Esophagus squamous epithelium (tissue), 5 donors: ENCODE measurements around the gene PLPP4. TPM values are rescaled to one million over a fixed set of nuclear protein-coding genes. Genes with fewer than 3 reads are reported as not detected.

Experiments used
- DNase-seq: peaks from one replicate; lab custom pipeline; 2025; lab: John Stamatoyannopoulos, UW
- H3K27ac ChIP-seq, 4 donors: fragments of 200-600 bp; sonication (generic); one replicate each; pipeline ENCODE4 v1.5.1; 2016 to 2019; ENCODE audit warnings: mild to moderate bottlenecking in 1 of 4
- H3K27me3 ChIP-seq, 4 donors: fragments of 200-600 bp; sonication (generic); 1 replicate in 3 of 4; 2 replicates in 1 of 4; pipeline versions ENCODE4 v1.5.1 to v1.6.0; 2017 to 2021; ENCODE audit warnings: antibody characterized with exemption in 1 of 4
- H3K36me3 ChIP-seq, 3 donors: fragments of 200-600 bp; sonication (generic); one replicate each; pipeline ENCODE4 v1.5.1; 2016 to 2019
- H3K4me1 ChIP-seq, 3 donors: fragments of 200-600 bp; sonication (generic); one replicate each; pipeline ENCODE4 v1.5.1; 2017 to 2019
- H3K4me3 ChIP-seq, 4 donors: fragments of 200-600 bp; sonication (generic); 1 replicate in 3 of 4; 2 replicates in 1 of 4; pipeline ENCODE4 v1.5.1; 2016 to 2019; ENCODE audit warnings: mild to moderate bottlenecking in 2 of 4, moderate library complexity in 1 of 4
- H3K9me3 ChIP-seq, 3 donors: fragments of 200-600 bp; sonication (generic); one replicate each; pipeline ENCODE4 v1.5.1; 2016 to 2019
- POLR2A ChIP-seq, 4 donors: fragments of 450-650 bp; IDR thresholded peaks; one replicate each; pipeline ENCODE4 v1.6.1; 2017; ENCODE audit warnings: antibody characterized with exemption in 4 of 4, mild to moderate bottlenecking in 4 of 4, moderate library complexity in 3 of 4
- WGBS, 2 donors: methylation state at CpG; one replicate each; pipeline ENCODE4 v1.1.5; 2018; 5-methylcytosine and 5-hydroxymethylcytosine counted together
- intact Hi-C: fragments of 100-400 bp; cut with DNase I; formaldehyde crosslinking; loops from one replicate; pipeline ENCODE4 v1.15.0; 2022
- total RNA-seq, 4 donors: library from RNA; depleted of rRNA; stranded (reverse); fragments of >200 nt; gene quantifications; one replicate each; pipeline ENCODE4 v1.1.0, GENCODE V29; 2016
- TF ChIP-seq, protein P1 (sequence below), 6 experiments: fragments of 450-650 bp in 4 of 6; fragments of 200-600 bp in 2 of 6; sonication (generic) in 2 of 6; IDR thresholded peaks; one replicate each; pipeline ENCODE4 v1.5.1; 2016 to 2019; ENCODE audit warnings: antibody characterized with exemption in 6 of 6, mild to moderate bottlenecking in 4 of 6, moderate library complexity in 4 of 6
- donor health status: DM: yes; HTN: yes; CAD: no.

PLPP4 gene
- total RNA-seq, 4 donors from 2014 or later = 0.38 to 0.49 TPM; not detected in 2

GRCh38 chr10:120628197-120628596, 171.2 kb downstream of the PLPP4 start:
- Histone ChIP-seq H3K4me3 (no peak overlapping the region), H3K9me3 (no peaks in the 10 kb centered on the region), H3K27me3 (peaks cover 0 to 10% (median 0%) of the 10 kb centered on the region in 4 donors), H3K27ac (no peak overlapping the region), H3K36me3 (no peaks in the 10 kb centered on the region), H3K4me1 (no peaks in the 10 kb centered on the region)
- intact Hi-C loops = no loop called here
- TF ChIP-seq, protein P1, sequence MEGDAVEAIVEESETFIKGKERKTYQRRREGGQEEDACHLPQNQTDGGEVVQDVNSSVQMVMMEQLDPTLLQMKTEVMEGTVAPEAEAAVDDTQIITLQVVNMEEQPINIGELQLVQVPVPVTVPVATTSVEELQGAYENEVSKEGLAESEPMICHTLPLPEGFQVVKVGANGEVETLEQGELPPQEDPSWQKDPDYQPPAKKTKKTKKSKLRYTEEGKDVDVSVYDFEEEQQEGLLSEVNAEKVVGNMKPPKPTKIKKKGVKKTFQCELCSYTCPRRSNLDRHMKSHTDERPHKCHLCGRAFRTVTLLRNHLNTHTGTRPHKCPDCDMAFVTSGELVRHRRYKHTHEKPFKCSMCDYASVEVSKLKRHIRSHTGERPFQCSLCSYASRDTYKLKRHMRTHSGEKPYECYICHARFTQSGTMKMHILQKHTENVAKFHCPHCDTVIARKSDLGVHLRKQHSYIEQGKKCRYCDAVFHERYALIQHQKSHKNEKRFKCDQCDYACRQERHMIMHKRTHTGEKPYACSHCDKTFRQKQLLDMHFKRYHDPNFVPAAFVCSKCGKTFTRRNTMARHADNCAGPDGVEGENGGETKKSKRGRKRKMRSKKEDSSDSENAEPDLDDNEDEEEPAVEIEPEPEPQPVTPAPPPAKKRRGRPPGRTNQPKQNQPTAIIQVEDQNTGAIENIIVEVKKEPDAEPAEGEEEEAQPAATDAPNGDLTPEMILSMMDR (IDR thresholded peaks at IDR 0.05) = no peak
- no peak for TF ChIP-seq POLR2A (IDR thresholded peaks at IDR 0.05)
- no peak for DNase-seq
- WGBS, 2 donors = 60% methylated on average over 1 of the region's 1 CpG; no CpG with 5 or more reads in 1 of the 2 donors

GRCh38 chr10:120630266-120630665, 173.2 kb downstream of the PLPP4 start:
- intact Hi-C loops = no loop called here
- H3K36me3 ChIP-seq = no peaks in the 10 kb centered on the region
- no peaks in the 10 kb centered on the region for H3K9me3 ChIP-seq
- H3K27me3 ChIP-seq = no peaks in the 10 kb centered on the region
- 21 to 42% methylated on average over 1 of the region's 1 CpG for WGBS, 2 donors
- no peak for DNase-seq
- TF ChIP-seq, protein P1 (IDR thresholded peaks at IDR 0.05) = no peak
- TF ChIP-seq POLR2A (IDR thresholded peaks at IDR 0.05) = no peak
- H3K27ac ChIP-seq = no peak overlapping the region
- no peak overlapping the region for H3K4me3 ChIP-seq
- no peaks in the 10 kb centered on the region for H3K4me1 ChIP-seq

DNA sequence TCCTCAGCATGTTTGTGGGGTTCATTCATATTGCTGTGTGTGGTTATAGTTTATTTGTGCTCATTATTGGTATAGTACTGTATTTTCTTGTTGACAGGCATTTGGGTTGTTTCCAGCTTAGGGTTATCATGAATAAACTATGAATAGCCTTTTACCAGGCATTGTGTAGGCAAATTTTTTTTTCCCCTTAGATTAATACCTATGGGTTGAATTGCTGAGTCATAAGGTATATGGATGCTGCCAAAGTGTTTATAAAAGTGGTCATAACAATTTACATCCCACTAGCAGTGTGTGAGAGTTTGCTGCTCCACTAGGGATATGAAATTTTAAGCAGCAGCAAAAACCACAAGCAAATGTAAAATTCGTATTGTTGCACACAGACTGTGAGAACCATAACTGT, 175.0 kb downstream of the PLPP4 start:
- no peaks in the 10 kb centered on the region for H3K27me3 ChIP-seq
- no peaks in the 10 kb centered on the region for H3K4me1 ChIP-seq
- intact Hi-C loops = no loop called here
- no peaks in the 10 kb centered on the region for H3K36me3 ChIP-seq
- no peaks in the 10 kb centered on the region for H3K9me3 ChIP-seq
- H3K4me3 ChIP-seq = no peak overlapping the region
- WGBS, 2 donors = 25 to 50% methylated on average over 1 of the region's 1 CpG
- TF ChIP-seq, protein P1 (IDR thresholded peaks at IDR 0.05) = no peak
- TF ChIP-seq POLR2A (IDR thresholded peaks at IDR 0.05) = no peak
- no peak for DNase-seq
- no peak overlapping the region for H3K27ac ChIP-seq

GRCh38 chr10:120632942-120633341, 175.9 kb downstream of the PLPP4 start:
- no peak for DNase-seq
- Histone ChIP-seq H3K36me3 (no peaks in the 10 kb centered on the region), H3K4me1 (no peaks in the 10 kb centered on the region), H3K9me3 (no peaks in the 10 kb centered on the region), H3K4me3 (no peak overlapping the region), H3K27ac (no peak overlapping the region), H3K27me3 (no peaks in the 10 kb centered on the region)
- TF ChIP-seq, protein P1 (IDR thresholded peaks at IDR 0.05) = no peak
- TF ChIP-seq POLR2A (IDR thresholded peaks at IDR 0.05) = no peak
- 31 to 52% methylated on average over 3 of the region's 3 CpGs for WGBS, 2 donors
- intact Hi-C loops = no loop called here

GRCh38 chr10:120634659-120635058, 177.6 kb downstream of the PLPP4 start:
- no peaks in the 10 kb centered on the region for H3K4me1 ChIP-seq
- H3K36me3 ChIP-seq = no peaks in the 10 kb centered on the region
- H3K4me3 ChIP-seq = no peak overlapping the region
- no peaks in the 10 kb centered on the region for H3K9me3 ChIP-seq
- no peak overlapping the region for H3K27ac ChIP-seq
- 80 to 85% methylated on average over 12 of the region's 12 CpGs for WGBS, 2 donors
- intact Hi-C loops = no loop called here
- TF ChIP-seq, protein P1 (IDR thresholded peaks at IDR 0.05) = no peak
- TF ChIP-seq POLR2A (IDR thresholded peaks at IDR 0.05) = no peak
- H3K27me3 ChIP-seq = no peaks in the 10 kb centered on the region
- no peak for DNase-seq
